Naive thymus-derived CD8-positive, alpha-beta T cell (primary cell): Measurements from ENCODE around the gene CTF1. TPM values are rescaled to one million over a fixed set of nuclear protein-coding genes. Genes with fewer than 3 reads are reported as not detected.

Source experiments
- ATAC-seq, 2 donors: fragments of 150-1000 bp; cut with Tn5 transposase in 1 of 2; sonication (Bioruptor Pico), chemical (Tn5 transposase) in 1 of 2; 1 replicate in 1 of 2; 2 replicates in 1 of 2; pipeline ENCODE4 v1.10.0; 2021; ENCODE audit warnings: mild to moderate bottlenecking in 2 of 2, moderate library complexity in 2 of 2
- POLR2A ChIA-PET: fragments of 350-600 bp; sonication (Branson Sonifier 250); formaldehyde crosslinking; loops from one replicate; lab custom pipeline; 2021; ENCODE audit warnings: antibody characterized with exemption; lab: Charles Lee
- DNase-seq, 10 donors: peaks; one replicate each; pipeline versions ENCODE4 v3.0.0 to v3.0.0-alpha.2; 2020 to 2022
- H3K27ac Mint-ChIP-seq, 10 donors: one replicate each; pipeline ENCODE4 v1.8.0; 2020 to 2022; ENCODE audit warnings: mild to moderate bottlenecking in 10 of 10, mixed read lengths in 10 of 10, moderate library complexity in 4 of 10, inconsistent platforms in 1 of 10
- H3K27me3 Mint-ChIP-seq, 5 donors: one replicate each; pipeline ENCODE4 v1.8.0; 2021 to 2022; ENCODE audit warnings: mixed read lengths in 5 of 5
- H3K36me3 Mint-ChIP-seq, 3 donors: one replicate each; pipeline ENCODE4 v1.8.0; 2020 to 2022; ENCODE audit warnings: mixed read lengths in 3 of 3, mild to moderate bottlenecking in 2 of 3, inconsistent platforms in 1 of 3
- H3K4me1 Mint-ChIP-seq, 4 donors: one replicate each; pipeline ENCODE4 v1.8.0; 2021 to 2022; ENCODE audit warnings: mixed read lengths in 4 of 4
- H3K4me3 Mint-ChIP-seq, 10 donors: one replicate each; pipeline ENCODE4 v1.8.0; 2020 to 2022; ENCODE audit warnings: mild to moderate bottlenecking in 10 of 10, mixed read lengths in 10 of 10, moderate library complexity in 6 of 10, inconsistent platforms in 1 of 10
- H3K9me3 Mint-ChIP-seq, 9 donors: one replicate each; pipeline ENCODE4 v1.8.0; 2020 to 2022; ENCODE audit warnings: mixed read lengths in 9 of 9, mild to moderate bottlenecking in 3 of 9, inconsistent platforms in 1 of 9, moderate library complexity in 1 of 9
- microRNA-seq: library from miRNA; unstranded; fragments of <30 nt; microRNA quantifications from one replicate; pipeline ENCODE4 v1.2.0, GENCODE V29; 2022; ENCODE audit warnings: borderline microRNAs expressed
- polyA plus RNA-seq, 3 donors: library from polyadenylated mRNA; unstranded; fragments of 300-500 nt; fragmentation: Illumina TruSeq; gene quantifications; one replicate each; pipeline ENCODE4 v1.2.3, GENCODE V29; 2021
- total RNA-seq, 8 experiments: library from RNA in 2 of 8; stranded (reverse) in 2 of 8; gene quantifications; one replicate each; pipeline ENCODE4 v1.2.3 and lab custom pipeline; 2021 to 2026

The CTF1 gene
- total and polyA plus RNA-seq, 5 experiments from 2014 or later: 0.14 to 1.3 (median 1.0) TPM; not detected in 2

DNA sequence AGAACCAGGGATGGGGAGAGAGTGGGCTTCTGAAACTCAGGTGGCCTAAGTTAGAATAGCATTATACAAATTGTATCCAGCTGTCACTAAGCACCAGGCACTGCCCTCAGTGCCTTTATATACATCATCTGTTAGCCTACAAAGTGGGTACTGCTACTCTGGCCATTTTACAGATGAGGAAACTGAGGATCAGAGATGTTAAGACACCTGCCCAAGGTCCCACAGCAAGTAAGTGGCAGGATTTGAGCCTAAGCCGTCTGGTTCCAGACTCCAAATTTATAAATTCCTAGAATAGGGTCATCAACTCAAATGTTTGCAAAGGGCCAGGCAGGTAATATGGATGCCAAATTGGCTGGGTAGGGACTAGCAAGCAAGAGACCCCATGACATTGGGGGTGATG lies 54.8 kb downstream of the CTF1 start:
- Mint-ChIP-seq H3K27ac (peak overlapping the region in 2 of 10 donors; percentile 9 to 33), H3K36me3 (no peaks in the 10 kb centered on the region), H3K4me1 (peaks cover 14 to 32% (median 23%) of the 10 kb centered on the region in 4 donors), H3K4me3 (peak overlapping the region in 3 of 10 donors; percentile 45 to 87 (median 58)), H3K27me3 (no peaks in the 10 kb centered on the region), H3K9me3 (no peaks in the 10 kb centered on the region)
- POLR2A ChIA-PET: interaction anchor here (1.2 to 2.0 kb wide), 2 partner anchors 16 to 508 kb away, joined by 3 to 8 read pairs; partner anchors contain the start of gene ARMC5
- DNase-seq: no peak
- ATAC-seq: no peak

- no peak for DNase-seq
- no peak for ATAC-seq
- Mint-ChIP-seq H3K27ac (peak overlapping the region in 3 of 10 donors; percentile 33 to 77 (median 65)), H3K4me1 (peaks cover 12 to 33% (median 24%) of the 10 kb centered on the region in 4 donors), H3K27me3 (no peaks in the 10 kb centered on the region), H3K4me3 (peak overlapping the region in 4 of 10 donors; percentile 22 to 59 (median 36)), H3K36me3 (no peaks in the 10 kb centered on the region), H3K9me3 (no peaks in the 10 kb centered on the region)
- POLR2A ChIA-PET: no interaction called here
These were observed 55.3 kb downstream of the CTF1 start for GRCh38 chr16:30951750-30952149.

- DNase-seq (no peak), ATAC-seq (no peak)
- peaks cover 0 to 2% (median 0%) of the 10 kb centered on the region in 5 donors for H3K27me3 Mint-ChIP-seq
- no peaks in the 10 kb centered on the region for H3K9me3 Mint-ChIP-seq
- no peak overlapping the region for H3K4me3 Mint-ChIP-seq
- no peak overlapping the region for H3K27ac Mint-ChIP-seq
- POLR2A ChIA-PET: interaction anchor here (0.6 to 2.9 kb wide), 4 partner anchors 11 to 490 kb away, joined by 3 to 10 read pairs (median 3); partner anchors contain the start of gene FUS
- peaks cover 12 to 36% (median 26%) of the 10 kb centered on the region in 4 donors for H3K4me1 Mint-ChIP-seq
- H3K36me3 Mint-ChIP-seq: no peaks in the 10 kb centered on the region
These were observed 56.7 kb downstream of the CTF1 start for GRCh38 chr16:30953111-30953510.

Small RNAs within 50 kb of the gene (microRNA-seq; reads per million reads assigned to microRNA genes)
- gene MIR4519 (1.0 reads per million), gene MIR762 (not detected)

Other genes with a start within 250 kb of the CTF1 start
- 10 to 100 TPM; 81.4 to 83.8 TPM for gene PRR14, start 245.7 kb upstream of the CTF1 start, total RNA-seq
- 10 to 100 TPM; 13.3 to 22.3 (median 15.3) TPM for gene PRR14, start 245.7 kb upstream of the CTF1 start, polyA plus RNA-seq
- 100 to 1,000 TPM; 208 to 221 TPM for gene FBRS, start 238.2 kb upstream of the CTF1 start, total RNA-seq
- 1 to 10 TPM; 3.2 to 8.0 (median 4.4) TPM for gene FBRS, start 238.2 kb upstream of the CTF1 start, polyA plus RNA-seq
- gene SRCAP, start 197.4 kb upstream of the CTF1 start, total RNA-seq: 100 to 1,000 TPM; 107 to 110 TPM
- gene SRCAP, start 197.4 kb upstream of the CTF1 start, polyA plus RNA-seq: 10 to 100 TPM in 2 of 3 donors, 1 to 10 TPM in 1; 5.2 to 31.3 (median 14.9) TPM
- 10 to 100 TPM; 50.2 to 53.7 TPM for gene PHKG2, start 148.2 kb upstream of the CTF1 start, total RNA-seq
- gene PHKG2, start 148.2 kb upstream of the CTF1 start, polyA plus RNA-seq: 10 to 100 TPM; 39.7 to 43.1 (median 40.6) TPM
- gene CFAP119, start 134.6 kb upstream of the CTF1 start, total RNA-seq: 1 to 10 TPM; 2.0 to 4.1 TPM
- gene CFAP119, start 134.6 kb upstream of the CTF1 start, polyA plus RNA-seq: under 1 TPM; 0.11 to 0.38 (median 0.31) TPM
- 100 to 1,000 TPM; 112 to 114 TPM for gene RNF40, start 134.3 kb upstream of the CTF1 start, total RNA-seq
- gene RNF40, start 134.3 kb upstream of the CTF1 start, polyA plus RNA-seq: 10 to 100 TPM; 24.4 to 52.4 (median 27.2) TPM
- 1 to 10 TPM; 9.3 to 10.0 TPM for gene ZNF629, start 109.4 kb upstream of the CTF1 start, total RNA-seq
- gene ZNF629, start 109.4 kb upstream of the CTF1 start, polyA plus RNA-seq: 1 to 10 TPM in 1 of 3 donors, under 1 TPM in 2; 0.17 to 2.5 (median 0.91) TPM
- 10 to 100 TPM; 24.2 to 24.6 TPM for gene BCL7C, start 2.5 kb upstream of the CTF1 start, total RNA-seq
- gene BCL7C, start 2.5 kb upstream of the CTF1 start, polyA plus RNA-seq: 10 to 100 TPM; 33.9 to 38.8 (median 34.7) TPM
- gene FBXL19, start 27.0 kb downstream of the CTF1 start, total RNA-seq: 10 to 100 TPM; 13.1 to 16.8 TPM
- under 1 TPM; 0.06 to 0.29 (median 0.16) TPM for gene FBXL19, start 27.0 kb downstream of the CTF1 start, polyA plus RNA-seq
- 10 to 100 TPM; 18.6 to 20.8 TPM for gene ORAI3, start 52.5 kb downstream of the CTF1 start, total RNA-seq
- 10 to 100 TPM; 15.2 to 16.0 (median 15.5) TPM for gene ORAI3, start 52.5 kb downstream of the CTF1 start, polyA plus RNA-seq
- 10 to 100 TPM; 39.5 to 44.3 TPM for gene SETD1A, start 61.1 kb downstream of the CTF1 start, total RNA-seq
- 1 to 10 TPM in 1 of 3 donors, under 1 TPM in 2; 0.35 to 2.0 (median 0.77) TPM for gene SETD1A, start 61.1 kb downstream of the CTF1 start, polyA plus RNA-seq
- gene HSD3B7, start 88.6 kb downstream of the CTF1 start, total RNA-seq: 1 to 10 TPM; 1.2 to 1.9 TPM
- under 1 TPM in 2 of 3 donors, not detected in 1; 0.07 to 0.08 TPM for gene HSD3B7, start 88.6 kb downstream of the CTF1 start, polyA plus RNA-seq
- gene STX1B, start 114.0 kb downstream of the CTF1 start, total RNA-seq: 1 to 10 TPM; 2.9 to 3.9 TPM
- gene STX1B, start 114.0 kb downstream of the CTF1 start, polyA plus RNA-seq: under 1 TPM in 2 of 3 donors, not detected in 1; 0.07 to 0.49 TPM
- gene STX4, start 136.9 kb downstream of the CTF1 start, total RNA-seq: 100 to 1,000 TPM in 1 of 2 experiments, 10 to 100 TPM in 1; 97.9 to 100 TPM
- 10 to 100 TPM; 23.2 to 31.3 (median 23.7) TPM for gene STX4, start 136.9 kb downstream of the CTF1 start, polyA plus RNA-seq
- gene ZNF668, start 177.6 kb downstream of the CTF1 start, total RNA-seq: 10 to 100 TPM; 11.7 to 13.7 TPM
- gene ZNF668, start 177.6 kb downstream of the CTF1 start, polyA plus RNA-seq: 1 to 10 TPM; 4.2 to 9.1 (median 7.5) TPM
- gene ZNF646, start 177.8 kb downstream of the CTF1 start, total RNA-seq: 10 to 100 TPM; 33.2 to 35.7 TPM
- gene ZNF646, start 177.8 kb downstream of the CTF1 start, polyA plus RNA-seq: 1 to 10 TPM; 2.8 to 9.1 (median 4.0) TPM
- gene PRSS53, start 192.3 kb downstream of the CTF1 start, total RNA-seq: 10 to 100 TPM; 11.1 to 11.4 TPM
- under 1 TPM; 0.49 to 0.54 (median 0.51) TPM for gene PRSS53, start 192.3 kb downstream of the CTF1 start, polyA plus RNA-seq
- gene VKORC1, start 198.2 kb downstream of the CTF1 start, total RNA-seq: 10 to 100 TPM; 42.0 to 47.8 TPM
- 100 to 1,000 TPM in 1 of 3 donors, 10 to 100 TPM in 2; 98.2 to 109 (median 99.1) TPM for gene VKORC1, start 198.2 kb downstream of the CTF1 start, polyA plus RNA-seq
- 10 to 100 TPM; 17.1 to 19.7 TPM for gene BCKDK, start 211.8 kb downstream of the CTF1 start, total RNA-seq
- gene BCKDK, start 211.8 kb downstream of the CTF1 start, polyA plus RNA-seq: 10 to 100 TPM; 20.8 to 30.8 (median 23.4) TPM
- gene KAT8, start 221.1 kb downstream of the CTF1 start, total RNA-seq: 100 to 1,000 TPM; 118 to 123 TPM
- 10 to 100 TPM; 58.0 to 90.5 (median 67.4) TPM for gene KAT8, start 221.1 kb downstream of the CTF1 start, polyA plus RNA-seq
- gene PRSS8, start 239.1 kb downstream of the CTF1 start, total RNA-seq: not detected
- not detected for gene PRSS8, start 239.1 kb downstream of the CTF1 start, polyA plus RNA-seq